Uterus (tissue), 4 donors: ENCODE measurements around the gene TTC12. TPM values are rescaled to one million over a fixed set of nuclear protein-coding genes. Genes with fewer than 3 reads are reported as not detected.

Experiments
- DNase-seq, 2 donors: peaks; one replicate each; pipeline ENCODE4 v3.0.0-alpha.2; 2019 to 2020
- H3K27ac ChIP-seq, 2 donors: fragments of 200-600 bp; sonication (generic); 1 replicate in 1 of 2; 2 replicates in 1 of 2; pipeline ENCODE4 v1.5.1; 2016 to 2018
- H3K27me3 ChIP-seq, 2 donors: fragments of 200-600 bp; sonication (generic); one replicate each; pipeline ENCODE4 v1.5.1; 2018 to 2019; ENCODE audit warnings: control low read depth in 1 of 2
- H3K36me3 ChIP-seq, 2 donors: fragments of 200-600 bp; sonication (generic); one replicate each; pipeline ENCODE4 v1.5.1; 2019; ENCODE audit warnings: control low read depth in 1 of 2
- H3K4me1 ChIP-seq, 2 donors: fragments of 200-600 bp; sonication (generic); one replicate each; pipeline ENCODE4 v1.5.1; 2018 to 2019; ENCODE audit warnings: control low read depth in 1 of 2
- H3K4me3 ChIP-seq, 2 donors: fragments of 200-600 bp; sonication (generic); 1 replicate in 1 of 2; 2 replicates in 1 of 2; pipeline ENCODE4 v1.5.1; 2018 to 2019; ENCODE audit warnings: mild to moderate bottlenecking in 1 of 2
- H3K9me3 ChIP-seq, 2 donors: fragments of 200-600 bp; sonication (generic); one replicate each; pipeline ENCODE4 v1.5.1; 2019; ENCODE audit warnings: control low read depth in 1 of 2
- POLR2A ChIP-seq, 2 donors: fragments of 450-650 bp; IDR thresholded peaks; one replicate each; pipeline ENCODE4 v1.6.1; 2016; ENCODE audit warnings: antibody characterized with exemption in 2 of 2, mild to moderate bottlenecking in 1 of 2, moderate library complexity in 1 of 2
- intact Hi-C: fragments of 100-400 bp; cut with DNase I; formaldehyde crosslinking; loops from one replicate; pipeline ENCODE4 v1.15.1; 2023; ENCODE audit warnings: low total_unique reads
- total RNA-seq, 4 donors: library from RNA; depleted of rRNA in 3 of 4; stranded (reverse); fragments of >200 nt in 3 of 4; gene quantifications; one replicate each; pipeline versions ENCODE4 v1.1.0 to v1.2.4, GENCODE V29; 2014 to 2023
- TF ChIP-seq, protein P1 (sequence below), 4 experiments: fragments of 200-600 bp in 2 of 4; fragments of 450-650 bp in 2 of 4; sonication (generic) in 2 of 4; IDR thresholded peaks; one replicate each; pipeline ENCODE4 v1.5.1; 2016 to 2019; ENCODE audit warnings: antibody characterized with exemption in 4 of 4, mild to moderate bottlenecking in 2 of 4, moderate library complexity in 1 of 4
- donor health status: DM: yes; HTN: yes; CAD: no.

The TTC12 gene
- total RNA-seq, 4 donors from 2014 or later: 2.4 to 27.5 (median 17.1) TPM

DNA sequence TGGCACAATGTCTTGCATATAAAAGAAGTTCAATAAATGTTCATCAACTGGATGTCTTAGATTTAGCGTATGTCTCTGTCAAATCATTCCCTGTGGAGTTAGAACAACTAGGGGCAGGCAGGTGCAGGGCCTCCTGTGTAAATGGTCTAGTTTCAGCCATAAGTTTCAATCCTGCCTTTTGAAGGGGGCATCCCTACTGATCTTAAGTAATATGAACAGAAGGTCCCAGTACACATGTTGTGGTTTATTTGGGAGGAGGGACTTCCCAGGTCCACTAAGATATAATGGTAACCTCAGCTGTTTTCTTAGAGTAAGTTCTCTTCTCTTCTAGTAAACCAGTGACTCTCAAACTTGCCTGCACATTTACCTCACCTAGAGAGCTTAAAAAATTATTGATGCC, 19.8 kb downstream of the TTC12 start:
- intact Hi-C loops: no loop called here
- no peak for TF ChIP-seq POLR2A (IDR thresholded peaks at IDR 0.05)
- TF ChIP-seq, protein P1, sequence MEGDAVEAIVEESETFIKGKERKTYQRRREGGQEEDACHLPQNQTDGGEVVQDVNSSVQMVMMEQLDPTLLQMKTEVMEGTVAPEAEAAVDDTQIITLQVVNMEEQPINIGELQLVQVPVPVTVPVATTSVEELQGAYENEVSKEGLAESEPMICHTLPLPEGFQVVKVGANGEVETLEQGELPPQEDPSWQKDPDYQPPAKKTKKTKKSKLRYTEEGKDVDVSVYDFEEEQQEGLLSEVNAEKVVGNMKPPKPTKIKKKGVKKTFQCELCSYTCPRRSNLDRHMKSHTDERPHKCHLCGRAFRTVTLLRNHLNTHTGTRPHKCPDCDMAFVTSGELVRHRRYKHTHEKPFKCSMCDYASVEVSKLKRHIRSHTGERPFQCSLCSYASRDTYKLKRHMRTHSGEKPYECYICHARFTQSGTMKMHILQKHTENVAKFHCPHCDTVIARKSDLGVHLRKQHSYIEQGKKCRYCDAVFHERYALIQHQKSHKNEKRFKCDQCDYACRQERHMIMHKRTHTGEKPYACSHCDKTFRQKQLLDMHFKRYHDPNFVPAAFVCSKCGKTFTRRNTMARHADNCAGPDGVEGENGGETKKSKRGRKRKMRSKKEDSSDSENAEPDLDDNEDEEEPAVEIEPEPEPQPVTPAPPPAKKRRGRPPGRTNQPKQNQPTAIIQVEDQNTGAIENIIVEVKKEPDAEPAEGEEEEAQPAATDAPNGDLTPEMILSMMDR (IDR thresholded peaks at IDR 0.05): no peak

DNA sequence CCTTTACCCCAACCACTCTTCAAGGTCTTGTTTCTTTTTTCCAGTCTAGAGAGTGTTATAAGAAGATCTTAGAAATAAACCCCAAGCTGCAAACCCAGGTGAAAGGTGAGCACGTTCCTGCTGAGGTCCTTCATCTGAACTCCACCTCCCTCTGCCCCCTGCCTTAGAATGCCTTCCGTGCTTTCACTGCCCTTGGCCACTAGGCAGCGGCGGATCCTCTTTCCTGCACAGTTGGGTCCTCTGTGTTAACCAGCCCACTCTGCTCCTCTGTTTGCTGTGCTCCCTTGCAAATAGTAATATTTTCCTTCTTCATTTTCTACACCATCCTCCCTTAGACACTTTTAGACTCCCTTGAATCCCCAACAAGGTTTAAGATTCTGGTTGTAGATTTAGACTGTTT, 24.3 kb downstream of the TTC12 start:
- H3K27ac ChIP-seq: no peak overlapping the region
- no peak for TF ChIP-seq POLR2A (IDR thresholded peaks at IDR 0.05)
- TF ChIP-seq, protein P1 (IDR thresholded peaks at IDR 0.05): no peak
- H3K4me1 ChIP-seq: no peaks in the 10 kb centered on the region
- H3K9me3 ChIP-seq: no peaks in the 10 kb centered on the region
- DNase-seq: no peak
- intact Hi-C loops: no loop called here
- no peaks in the 10 kb centered on the region for H3K36me3 ChIP-seq
- no peak overlapping the region for H3K4me3 ChIP-seq
- no peaks in the 10 kb centered on the region for H3K27me3 ChIP-seq

More for the DNA sequence above, 19.8 kb downstream of the TTC12 start:
- Histone ChIP-seq H3K4me1 (no peaks in the 10 kb centered on the region), H3K27ac (no peak overlapping the region), H3K9me3 (no peaks in the 10 kb centered on the region), H3K27me3 (no peaks in the 10 kb centered on the region), H3K36me3 (no peaks in the 10 kb centered on the region), H3K4me3 (no peak overlapping the region)
- no peak for DNase-seq

DNA sequence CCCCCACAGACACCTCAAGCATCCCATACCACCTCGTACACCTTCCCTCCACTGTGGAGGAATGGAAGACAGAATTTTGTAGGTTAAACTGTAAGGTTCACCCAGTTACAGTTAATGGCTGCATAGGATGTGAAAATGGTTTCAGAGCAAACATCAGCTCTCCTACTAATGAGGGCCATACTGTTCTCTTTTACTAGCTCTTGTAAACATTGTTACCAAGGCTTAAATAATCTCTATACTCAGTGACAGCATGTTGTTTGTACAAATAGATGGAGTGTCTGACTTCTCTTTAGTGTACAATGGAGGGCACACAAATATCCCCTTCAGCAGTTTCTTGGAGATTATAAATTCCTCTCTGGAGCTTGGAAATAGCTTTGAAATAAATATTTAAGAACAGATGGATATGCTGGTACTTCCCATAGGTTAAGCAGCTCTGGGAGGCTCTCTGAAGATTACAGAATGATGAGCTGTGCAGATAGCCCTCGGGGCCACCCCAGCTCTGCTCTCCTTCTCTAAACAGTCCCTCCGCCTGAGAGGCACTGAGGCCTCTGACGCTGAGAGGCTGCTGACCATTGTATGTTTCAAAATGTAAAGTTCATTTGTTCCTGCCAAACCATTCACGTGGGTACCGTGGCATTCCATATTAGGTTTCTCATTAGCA, 25.7 kb downstream of the TTC12 start:
- H3K4me1 ChIP-seq: no peaks in the 10 kb centered on the region
- H3K27me3 ChIP-seq: no peaks in the 10 kb centered on the region
- no peaks in the 10 kb centered on the region for H3K9me3 ChIP-seq
- no peaks in the 10 kb centered on the region for H3K36me3 ChIP-seq
- H3K4me3 ChIP-seq: no peak overlapping the region
- TF ChIP-seq, protein P1 (IDR thresholded peaks at IDR 0.05): no peak
- no peak for TF ChIP-seq POLR2A (IDR thresholded peaks at IDR 0.05)
- intact Hi-C loops: no loop called here
- no peak overlapping the region for H3K27ac ChIP-seq
- DNase-seq: no peak

DNA sequence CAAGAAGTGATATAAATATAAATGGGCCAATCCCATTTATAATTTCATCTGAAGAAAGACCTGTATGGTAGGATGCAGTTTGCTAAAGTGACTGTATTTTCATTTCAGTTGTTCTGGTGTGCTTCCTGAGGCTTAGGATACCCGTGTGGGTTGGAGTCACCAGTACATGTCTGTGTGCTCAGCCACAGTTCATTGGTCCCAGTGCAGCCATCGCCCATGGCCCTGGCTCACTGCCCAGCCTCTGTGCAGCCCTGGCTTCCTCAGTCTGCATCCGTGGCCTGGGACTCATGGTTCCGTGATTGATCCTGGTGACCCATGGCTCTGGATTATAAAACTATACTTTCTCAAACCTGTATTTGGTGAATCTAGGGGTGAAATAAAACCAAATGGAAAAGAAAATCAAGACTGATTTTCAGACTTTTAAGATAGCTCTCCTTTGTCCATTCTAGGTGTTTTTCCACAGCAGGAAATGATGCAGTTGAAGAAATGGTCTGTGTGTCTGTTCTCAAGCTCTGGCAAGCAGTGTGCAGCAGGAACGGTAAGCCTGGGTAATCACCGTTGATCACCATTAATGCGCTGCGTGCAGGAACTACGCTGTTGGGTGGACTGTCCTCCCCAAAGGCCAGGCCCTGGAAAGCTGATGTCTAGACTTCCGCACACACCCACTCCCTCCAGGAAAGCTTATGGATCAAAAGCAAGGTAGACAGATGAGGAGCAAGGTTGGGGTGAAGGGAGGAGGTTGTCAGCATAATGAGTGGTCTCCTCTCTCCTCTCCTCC, 27.2 kb downstream of the TTC12 start:
- H3K36me3 ChIP-seq: no peaks in the 10 kb centered on the region
- no peaks in the 10 kb centered on the region for H3K9me3 ChIP-seq
- H3K4me1 ChIP-seq: no peaks in the 10 kb centered on the region
- no peak overlapping the region for H3K27ac ChIP-seq
- H3K27me3 ChIP-seq: no peaks in the 10 kb centered on the region
- no peak for TF ChIP-seq POLR2A (IDR thresholded peaks at IDR 0.05)
- TF ChIP-seq, protein P1 (IDR thresholded peaks at IDR 0.05): no peak
- no peak overlapping the region for H3K4me3 ChIP-seq
- intact Hi-C loops: no loop called here
- no peak for DNase-seq

DNA sequence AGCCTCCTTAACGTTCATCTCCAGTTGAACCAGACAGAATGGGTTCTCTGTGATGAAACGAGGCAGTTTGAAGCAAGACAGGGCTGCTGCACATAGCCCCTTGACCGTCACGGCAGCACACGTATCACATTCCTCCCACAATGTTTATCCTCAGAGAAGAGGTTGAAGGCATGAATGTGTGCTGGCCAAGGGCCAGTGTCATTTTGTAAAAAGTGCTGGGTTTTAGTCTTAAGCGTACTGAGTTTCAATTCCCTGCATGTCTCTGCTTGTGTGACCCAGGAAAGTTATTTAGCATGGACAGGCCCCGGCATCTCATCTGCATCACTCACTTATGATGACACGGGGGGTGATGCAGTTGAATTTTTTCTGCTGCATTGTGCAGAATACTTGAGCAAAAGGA, 31.6 kb downstream of the TTC12 start:
- H3K27ac ChIP-seq: no peak overlapping the region
- intact Hi-C loops: no loop called here
- no peak for DNase-seq
- no peaks in the 10 kb centered on the region for H3K36me3 ChIP-seq
- H3K4me3 ChIP-seq: no peak overlapping the region
- no peaks in the 10 kb centered on the region for H3K4me1 ChIP-seq
- no peak for TF ChIP-seq POLR2A (IDR thresholded peaks at IDR 0.05)
- TF ChIP-seq, protein P1 (IDR thresholded peaks at IDR 0.05): no peak
- H3K27me3 ChIP-seq: no peaks in the 10 kb centered on the region
- H3K9me3 ChIP-seq: no peaks in the 10 kb centered on the region
